NCI-H2081 (cell line): Measurements from ENCODE around the gene SLIT3.

ENCODE experiments used
- DNase-seq, 2 experiments: peaks; one replicate each; lab custom pipeline; 2025; lab: John Stamatoyannopoulos, UW

The SLIT3 gene

GRCh38 chr5:168992687-168993086 is 308.3 kb downstream of the SLIT3 start:
- DNase-seq, result no peak

GRCh38 chr5:168992016-168992415 is 308.9 kb downstream of the SLIT3 start:
- no peak for DNase-seq

GRCh38 chr5:168991311-168991710 is 309.6 kb downstream of the SLIT3 start:
- no peak for DNase-seq

GRCh38 chr5:168990679-168991078 is 310.3 kb downstream of the SLIT3 start:
- no peak for DNase-seq

GRCh38 chr5:168989731-168990505 is 311.0 kb downstream of the SLIT3 start:
- no peak for DNase-seq

- no peak for DNase-seq
Observed at GRCh38 chr5:168988699-168989098, 312.2 kb downstream of the SLIT3 start.

GRCh38 chr5:168987543-168988300 is 313.2 kb downstream of the SLIT3 start:
- DNase-seq, result peak; percentile 36 to 44

- no peak for DNase-seq
Observed at GRCh38 chr5:168985454-168985853, 315.5 kb downstream of the SLIT3 start.

GRCh38 chr5:168984135-168984675 is 316.7 kb downstream of the SLIT3 start:
- DNase-seq, result no peak

- no peak for DNase-seq
Observed at GRCh38 chr5:168979135-168979534, 321.8 kb downstream of the SLIT3 start.

GRCh38 chr5:168978500-168978899 is 322.4 kb downstream of the SLIT3 start:
- DNase-seq, result no peak

- DNase-seq, result no peak
Observed at GRCh38 chr5:168978015-168978414, 322.9 kb downstream of the SLIT3 start.

GRCh38 chr5:168976311-168976970 is 324.5 kb downstream of the SLIT3 start:
- DNase-seq, result no peak

GRCh38 chr5:168975331-168975730 is 325.6 kb downstream of the SLIT3 start:
- no peak for DNase-seq

- DNase-seq, result no peak
Observed at GRCh38 chr5:168974082-168974481, 326.9 kb downstream of the SLIT3 start.

GRCh38 chr5:168972731-168973130 is 328.2 kb downstream of the SLIT3 start:
- DNase-seq, result no peak

- no peak for DNase-seq
Observed at GRCh38 chr5:168971100-168971499, 329.8 kb downstream of the SLIT3 start.

- DNase-seq, result no peak
Observed at GRCh38 chr5:168969326-168969886, 331.5 kb downstream of the SLIT3 start.

GRCh38 chr5:168967882-168968620 is 332.9 kb downstream of the SLIT3 start:
- DNase-seq, result no peak

GRCh38 chr5:168965638-168966037 is 335.3 kb downstream of the SLIT3 start:
- no peak for DNase-seq

GRCh38 chr5:168964182-168964581 is 336.8 kb downstream of the SLIT3 start:
- no peak for DNase-seq
